ENCODE measurements around the gene TAP2.

TAP2 gene

DNA sequence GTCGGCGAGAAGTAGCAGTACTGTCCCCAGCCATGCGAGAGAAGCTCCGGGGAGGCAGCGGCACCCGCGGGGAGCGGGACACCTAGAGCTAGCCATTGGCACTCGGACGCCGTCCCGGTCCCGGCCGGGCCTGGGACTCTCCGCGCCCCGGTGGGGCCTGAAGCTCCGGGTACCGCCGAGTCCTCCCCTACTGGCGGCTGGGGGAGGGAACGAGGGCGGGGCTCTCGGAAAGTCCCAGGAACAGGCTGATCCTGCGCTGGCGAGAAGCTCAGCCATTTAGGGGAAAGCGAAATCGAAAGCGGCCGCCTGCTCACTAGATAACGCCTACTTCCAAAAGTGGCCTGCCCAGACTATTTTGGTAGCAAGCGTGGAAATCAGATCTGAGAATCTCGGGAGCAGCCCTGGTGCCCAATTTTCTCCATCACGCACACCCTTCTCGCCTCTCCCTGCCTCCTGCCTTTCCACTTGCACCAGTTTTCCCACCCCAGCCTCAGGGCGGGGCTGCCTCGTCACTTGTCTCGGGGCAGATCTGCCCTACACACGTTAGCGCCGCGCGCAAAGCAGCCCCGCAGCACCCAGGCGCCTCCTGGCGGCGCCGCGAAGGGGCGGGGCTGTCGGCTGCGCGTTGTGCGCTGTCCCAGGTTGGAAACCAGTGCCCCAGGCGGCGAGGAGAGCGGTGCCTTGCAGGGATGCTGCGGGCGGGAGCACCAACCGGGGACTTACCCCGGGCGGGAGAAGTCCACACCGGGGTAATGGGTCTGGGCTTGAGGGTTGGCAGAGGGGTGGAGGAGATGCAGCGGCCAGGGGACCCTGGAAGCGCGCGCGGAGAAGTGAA, 15.2 kb upstream of the TAP2 start, which contains the start of the genes PSMB9 and TAP1:
TSS of gene PSMB9 (plus strand) at position 652 of the 835 bp plus-strand sequence. CDS start at position 690, 38 bp downstream.
TSS of gene TAP1 (minus strand) at position 164 of the 835 bp plus-strand sequence. CDS start at position 96, 68 bp downstream.
- peak; percentile 85 for DNase-seq

DNA sequence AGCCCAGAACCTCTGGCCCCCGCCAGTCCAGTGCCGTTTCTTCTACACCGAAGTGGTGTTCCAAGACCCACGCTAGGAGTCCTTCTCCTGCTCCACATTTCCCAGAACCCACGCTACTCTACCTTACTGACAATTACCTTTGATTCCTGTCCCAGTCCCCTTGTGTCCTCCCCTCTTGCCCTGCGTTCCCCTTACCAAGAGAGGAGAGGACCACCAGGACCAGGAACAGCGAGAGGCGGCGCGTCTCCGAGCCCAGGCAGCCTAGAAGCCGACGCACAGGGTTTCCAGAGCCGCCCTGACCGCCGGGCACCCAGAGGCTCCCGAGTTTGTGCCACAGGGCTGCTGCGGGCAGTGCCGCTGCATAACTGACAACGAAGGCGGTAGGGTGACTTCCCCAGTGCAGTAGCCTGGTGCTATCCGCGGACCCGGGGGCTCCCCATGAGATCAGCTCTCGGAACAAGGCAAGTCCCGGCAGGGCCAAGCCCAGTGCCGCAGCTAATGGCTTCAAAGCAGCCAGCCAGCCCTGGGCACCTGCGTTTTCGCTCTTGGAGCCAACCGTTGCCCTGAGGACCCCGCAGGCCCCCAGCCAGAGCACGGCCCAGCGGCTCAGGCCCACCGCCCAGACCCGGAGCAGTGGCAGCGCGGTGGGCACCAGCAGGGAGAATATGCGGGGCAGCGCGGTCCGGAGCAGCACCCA, 14.5 kb upstream of the TAP2 start:
- no peak for DNase-seq

DNA sequence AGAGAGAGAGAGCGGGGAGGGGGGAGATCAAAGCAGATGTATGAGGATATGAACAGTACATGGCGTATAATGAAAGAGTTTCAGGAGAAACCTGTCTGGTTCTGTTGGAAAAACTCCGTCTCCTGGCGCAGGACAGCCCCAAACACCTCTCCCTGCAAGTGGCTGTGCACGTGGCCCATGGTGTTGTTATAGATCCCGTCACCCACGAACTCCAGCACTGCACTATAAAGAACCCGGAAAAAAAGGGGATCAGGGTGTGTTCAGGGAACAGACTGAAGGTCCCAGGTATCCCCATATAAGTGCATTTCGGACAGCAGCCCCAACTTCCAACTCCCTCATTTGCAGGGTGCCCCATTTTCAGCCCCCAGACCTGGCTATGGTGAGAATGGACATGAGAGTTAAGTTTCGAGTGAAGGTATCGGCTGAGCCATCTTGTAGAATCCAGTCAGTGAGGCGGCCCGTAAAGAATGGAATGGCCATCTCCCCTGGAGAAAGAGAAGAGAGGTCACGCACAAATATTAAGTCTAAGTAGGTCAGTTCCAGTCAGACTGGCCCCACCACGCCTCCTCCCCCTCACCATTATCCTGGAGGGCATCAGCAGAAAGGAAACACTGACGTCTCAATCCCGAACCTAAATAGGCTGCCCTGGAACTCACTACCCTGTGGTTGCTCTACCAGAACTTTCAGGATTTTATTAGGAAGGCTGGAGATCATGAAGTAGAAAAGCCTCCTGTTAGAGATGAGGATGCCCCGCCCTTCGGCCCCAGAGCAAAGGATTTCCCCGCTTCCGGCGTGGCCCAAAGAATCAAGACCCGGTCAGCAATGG, 13.7 kb upstream of the TAP2 start:
- DNase-seq = no peak

GRCh38 chr6:32851025-32851424, 12.5 kb upstream of the TAP2 start:
- no peak for DNase-seq

- DNase-seq = no peak
Measured at GRCh38 chr6:32849126-32849525, 10.6 kb upstream of the TAP2 start.

GRCh38 chr6:32847795-32848194, 9.3 kb upstream of the TAP2 start:
- no peak for DNase-seq

GRCh38 chr6:32847004-32847403, 8.5 kb upstream of the TAP2 start:
- no peak for DNase-seq

DNA sequence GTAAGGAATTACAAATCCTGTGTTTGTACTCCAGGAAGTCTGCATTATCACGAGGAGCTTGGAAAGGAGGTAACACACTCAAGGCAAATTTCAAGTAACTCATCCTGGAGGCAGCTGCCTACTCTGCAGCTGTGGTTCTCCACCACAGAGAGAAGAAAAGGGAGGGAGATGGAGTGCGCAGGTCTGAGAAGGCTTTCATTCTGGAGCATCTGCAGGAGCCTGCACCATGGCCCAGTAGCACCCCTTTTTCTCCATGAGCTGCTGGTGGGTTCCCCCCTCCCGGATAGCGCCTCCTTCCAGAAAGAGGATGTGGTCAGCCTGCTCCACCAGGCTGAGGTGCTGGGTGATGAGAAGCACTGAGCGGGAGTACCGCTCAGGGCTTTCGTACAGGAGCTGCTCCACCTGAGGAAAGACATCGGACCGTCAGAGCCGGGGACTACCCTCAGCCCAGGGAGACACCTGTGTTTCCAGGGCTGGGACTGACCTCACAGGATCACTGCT, 6.9 kb upstream of the TAP2 start:
- no peak for DNase-seq

GRCh38 chr6:32844839-32845383, 6.4 kb upstream of the TAP2 start:
- DNase-seq = no peak

DNA sequence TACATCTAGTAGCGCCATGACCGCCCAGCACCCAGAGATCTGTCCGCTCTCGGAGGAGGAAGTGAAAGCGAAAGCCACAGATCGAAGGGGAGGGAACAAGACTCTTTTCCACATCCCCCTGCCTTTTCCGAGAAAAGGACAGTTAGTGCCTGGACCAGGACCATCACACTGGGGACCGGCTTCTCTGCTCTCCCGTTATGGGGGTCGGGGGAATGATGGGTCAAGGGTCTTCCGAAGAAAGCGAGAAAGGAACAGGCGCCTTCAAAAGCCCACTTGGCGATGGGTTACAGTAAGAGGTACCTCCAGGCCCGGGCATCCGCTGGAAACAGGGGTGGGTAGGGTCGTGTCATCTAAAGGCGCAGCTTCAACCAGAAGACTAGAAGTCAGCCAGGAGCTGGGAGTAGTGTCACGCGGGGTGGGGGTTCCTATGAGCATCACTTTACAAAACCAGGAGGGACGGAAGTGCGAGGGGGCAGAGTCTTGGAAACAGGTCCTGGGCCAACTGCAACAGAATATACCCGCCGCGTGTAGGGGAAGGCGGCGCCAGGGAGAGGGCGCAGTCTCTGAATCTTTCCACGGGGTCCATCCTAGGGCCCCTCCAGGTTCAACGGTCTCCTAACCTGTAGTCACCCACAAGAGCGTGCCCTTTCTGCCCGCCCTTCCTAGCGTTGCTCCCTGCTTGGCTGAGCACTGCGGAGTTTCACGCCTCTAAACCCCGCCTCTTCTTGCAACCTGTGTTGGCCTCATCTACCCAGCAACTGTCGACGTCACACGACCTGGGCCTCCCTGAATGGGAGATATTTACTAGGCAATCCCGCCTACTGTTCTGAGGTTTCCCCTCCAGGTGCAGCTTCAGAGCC, 5.7 kb upstream of the TAP2 start, which contains the start of gene PSMB8:
TSS of gene PSMB8 (minus strand) at position 69 of the 860 bp plus-strand sequence. CDS start at position 18, 51 bp downstream.
- DNase-seq = peak; percentile 92

DNA sequence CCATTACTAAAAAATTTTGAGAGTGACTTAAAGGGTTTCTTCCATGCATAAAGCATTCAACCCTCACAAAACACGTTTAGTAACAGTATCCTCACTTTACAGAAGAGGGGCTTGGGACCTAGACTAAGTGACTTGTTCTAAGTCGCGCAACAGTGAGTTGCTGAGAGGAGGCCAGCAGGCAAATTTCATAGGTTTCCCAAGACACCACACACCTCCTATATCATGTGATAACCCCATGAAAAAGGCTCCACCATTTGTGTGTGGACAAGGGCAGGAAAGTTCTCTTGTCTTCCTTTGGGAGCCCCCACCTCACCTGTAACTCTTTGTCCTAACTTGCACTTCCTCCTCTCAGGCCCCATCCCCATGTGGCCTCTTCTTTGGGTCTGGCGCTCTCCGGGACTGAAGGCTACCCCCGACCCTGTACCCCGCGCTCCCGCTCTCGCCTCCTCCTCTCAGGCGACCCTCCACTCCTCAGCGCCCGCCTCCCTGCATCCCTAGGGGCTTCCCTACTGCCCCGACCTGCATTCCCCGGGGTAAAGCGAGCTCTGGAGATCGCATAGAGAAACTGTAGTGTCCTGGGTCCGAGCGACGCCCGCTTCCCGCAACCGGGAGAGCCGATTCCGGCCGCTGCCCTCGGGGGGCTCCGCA, 4.9 kb upstream of the TAP2 start:
- DNase-seq = no peak

GRCh38 chr6:32842690-32843089, 4.2 kb upstream of the TAP2 start:
- no peak for DNase-seq

DNA sequence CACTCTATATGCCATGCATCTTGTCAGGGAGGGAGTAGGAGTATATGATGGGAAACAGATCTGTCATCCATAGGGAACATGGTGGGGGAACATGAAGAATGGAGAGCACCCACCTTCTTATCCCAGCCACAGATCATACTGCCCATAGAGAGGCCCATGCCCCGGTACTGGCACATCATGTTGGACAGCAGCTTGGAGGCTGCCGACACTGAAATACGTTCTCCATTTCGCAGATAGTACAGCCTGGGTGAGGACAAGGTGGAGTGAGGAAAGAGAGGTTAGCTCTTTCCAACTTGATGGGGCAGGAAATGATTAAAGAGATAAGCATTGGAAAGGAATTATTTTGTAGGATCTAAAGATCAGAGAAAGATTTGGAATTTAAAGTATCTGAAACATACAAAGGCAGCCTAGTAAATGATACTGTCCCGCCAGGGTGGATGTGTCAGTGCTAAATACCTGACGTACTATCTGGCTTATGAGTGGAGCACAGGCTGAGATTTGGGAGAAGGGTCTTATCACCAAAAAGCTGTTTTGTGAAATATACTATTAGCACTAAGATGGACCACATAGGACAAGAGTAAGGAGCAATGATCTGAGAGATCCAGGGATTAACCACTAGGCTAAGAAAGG, 3.6 kb upstream of the TAP2 start:
- DNase-seq = no peak

DNA sequence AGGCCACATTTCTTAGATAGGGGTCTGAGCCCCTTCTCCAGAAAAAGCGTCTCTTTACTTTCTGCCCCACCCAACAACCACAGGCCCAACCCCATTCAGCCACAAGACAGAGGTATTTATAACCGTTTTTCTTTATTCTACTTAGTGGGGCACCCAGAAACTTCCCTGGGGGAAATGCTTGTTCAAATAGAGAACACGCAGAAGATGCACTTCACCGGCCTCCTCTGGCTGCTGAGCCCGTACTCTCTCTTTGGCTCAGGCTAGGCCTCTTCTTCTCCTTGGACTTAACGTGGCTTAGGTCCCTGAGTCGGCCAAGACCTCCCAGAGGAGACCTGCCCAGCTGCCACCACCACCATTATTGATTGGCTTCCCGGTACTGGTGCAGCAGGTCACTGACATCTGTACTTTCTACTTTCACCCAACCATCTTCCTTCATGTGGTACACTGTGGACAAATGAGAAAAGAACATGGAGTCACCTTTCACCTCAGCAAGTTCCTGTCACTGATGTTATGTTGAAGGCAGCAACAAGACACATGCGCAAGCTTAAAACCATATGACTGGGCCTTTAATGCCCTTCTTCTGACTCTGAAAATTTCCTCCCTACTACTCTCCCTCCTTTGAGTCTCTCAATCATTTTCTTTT, 2.2 kb upstream of the TAP2 start:
- no peak for DNase-seq

DNA sequence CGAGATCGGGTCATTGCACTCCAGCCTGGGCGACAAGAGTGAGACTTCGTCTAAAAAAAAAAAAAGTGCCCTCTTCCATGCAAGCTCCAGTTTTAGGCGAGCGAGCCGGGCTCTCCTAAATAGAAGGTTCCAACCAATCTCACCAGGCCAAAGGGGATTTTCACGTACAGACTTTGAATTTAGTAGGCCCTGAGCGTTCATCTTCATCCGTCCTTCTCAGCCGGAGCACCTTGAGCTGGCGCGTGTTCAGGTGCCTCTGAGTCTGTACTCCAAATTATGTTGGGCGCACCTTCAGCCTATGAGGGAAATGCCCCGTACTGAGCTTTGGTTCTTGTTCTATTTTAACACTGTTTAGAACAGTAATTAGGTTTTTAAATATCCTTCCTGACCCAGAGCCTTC, 817 bp upstream of the TAP2 start:
- DNase-seq = no peak

DNA sequence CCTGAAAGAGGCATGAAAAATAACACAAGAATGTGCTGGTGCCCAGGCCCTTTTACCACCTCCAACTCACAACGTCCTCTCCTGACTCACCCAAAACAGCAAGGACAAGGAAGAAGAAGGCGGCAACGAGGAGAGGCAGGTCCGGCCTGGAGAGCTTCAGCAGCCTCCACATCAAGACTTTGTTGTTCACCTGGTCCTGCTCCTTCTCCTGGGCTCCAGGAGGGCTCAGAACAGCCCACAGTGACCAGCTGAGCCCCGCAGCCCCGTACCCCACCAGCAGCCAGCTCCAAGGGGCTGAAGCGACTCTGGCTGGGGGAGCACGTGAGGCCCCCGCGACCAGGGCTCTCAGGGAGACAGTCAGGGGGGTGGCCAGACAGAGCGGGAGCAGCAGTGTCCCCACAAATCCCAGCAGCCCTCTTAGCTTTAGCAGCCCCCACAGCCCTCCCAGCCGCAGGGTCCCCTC, 857 bp downstream of the TAP2 start:
- no peak for DNase-seq

GRCh38 chr6:32836873-32837272, 1.7 kb downstream of the TAP2 start:
- no peak for DNase-seq

- DNase-seq = no peak
Measured at GRCh38 chr6:32835167-32835893, 3.2 kb downstream of the TAP2 start.

GRCh38 chr6:32833664-32834063, 4.9 kb downstream of the TAP2 start:
- DNase-seq = no peak

All from NCI-H1436 treated with DMSO at 0.1 percent for 48 hours (cell line).